RWPE1 (cell line): ENCODE data around the gene PGF.

Experiments used
- CTCF ChIA-PET: fragments of 350-600 bp; sonication (Branson Sonifier 250); formaldehyde crosslinking; extraction: SDS; loops from one replicate; lab custom pipeline; 2021; lab: Yijun Ruan, JAX
- POLR2A ChIA-PET: fragments of 400-600 bp; formaldehyde crosslinking; extraction: SDS; loops from one replicate; lab custom pipeline; 2020; ENCODE audit warnings: antibody characterized with exemption; ENCODE audit not compliant: low non-redundant PET; lab: Yijun Ruan, JAX
- DNase-seq: peaks from one replicate; pipeline ENCODE4 v3.0.0; 2012; ENCODE audit warnings: low spot score
- H3K27ac ChIP-seq: fragments of 450-650 bp; 2 replicates; pipeline ENCODE4 v1.5.1; 2017
- TF ChIP-seq, protein P1 (sequence below): fragments of 450-650 bp; conservative IDR thresholded peaks from 2 replicates; pipeline ENCODE4 v1.5.1; 2017; ENCODE audit warnings: low read depth, mild to moderate bottlenecking

PGF gene

DNA sequence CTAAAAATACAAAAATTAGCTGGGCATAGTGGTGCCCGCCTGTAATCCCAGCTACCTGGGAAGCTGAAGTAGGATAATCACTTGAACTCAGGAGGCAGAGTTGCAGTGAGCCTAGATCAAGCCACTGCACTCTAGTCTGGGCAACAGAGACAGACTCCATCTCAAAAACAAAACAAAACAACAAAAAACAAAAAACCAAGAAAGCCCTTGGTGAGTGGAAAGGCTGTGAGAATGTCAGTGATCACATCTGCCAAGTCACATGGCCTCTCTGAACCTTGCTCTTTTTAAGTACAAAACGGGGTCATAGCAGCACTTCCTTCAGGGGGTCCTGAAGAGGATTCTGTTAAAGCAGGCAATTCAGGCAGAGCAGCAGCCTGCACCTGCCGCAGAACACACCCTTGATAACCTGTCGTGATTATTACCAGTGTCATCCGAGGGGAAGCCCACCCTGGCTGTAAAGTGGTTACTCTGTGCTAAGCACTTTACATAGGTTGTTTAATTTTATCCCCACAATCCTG is 41.9 kb downstream of the PGF start:
- DNase-seq: no peak
- CTCF ChIA-PET: interaction anchor here (0.6 to 3.4 kb wide), 2 partner anchors 16 to 175 kb away, joined by 8 to 20 read pairs; no protein-coding TSS in a partner anchor
- TF ChIP-seq, protein P1, sequence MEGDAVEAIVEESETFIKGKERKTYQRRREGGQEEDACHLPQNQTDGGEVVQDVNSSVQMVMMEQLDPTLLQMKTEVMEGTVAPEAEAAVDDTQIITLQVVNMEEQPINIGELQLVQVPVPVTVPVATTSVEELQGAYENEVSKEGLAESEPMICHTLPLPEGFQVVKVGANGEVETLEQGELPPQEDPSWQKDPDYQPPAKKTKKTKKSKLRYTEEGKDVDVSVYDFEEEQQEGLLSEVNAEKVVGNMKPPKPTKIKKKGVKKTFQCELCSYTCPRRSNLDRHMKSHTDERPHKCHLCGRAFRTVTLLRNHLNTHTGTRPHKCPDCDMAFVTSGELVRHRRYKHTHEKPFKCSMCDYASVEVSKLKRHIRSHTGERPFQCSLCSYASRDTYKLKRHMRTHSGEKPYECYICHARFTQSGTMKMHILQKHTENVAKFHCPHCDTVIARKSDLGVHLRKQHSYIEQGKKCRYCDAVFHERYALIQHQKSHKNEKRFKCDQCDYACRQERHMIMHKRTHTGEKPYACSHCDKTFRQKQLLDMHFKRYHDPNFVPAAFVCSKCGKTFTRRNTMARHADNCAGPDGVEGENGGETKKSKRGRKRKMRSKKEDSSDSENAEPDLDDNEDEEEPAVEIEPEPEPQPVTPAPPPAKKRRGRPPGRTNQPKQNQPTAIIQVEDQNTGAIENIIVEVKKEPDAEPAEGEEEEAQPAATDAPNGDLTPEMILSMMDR: no peak
- no peak overlapping the region for H3K27ac ChIP-seq
- POLR2A ChIA-PET: no interaction called here

GRCh38 chr14:74912801-74913200 is 42.6 kb downstream of the PGF start:
- no peak for DNase-seq
- ChIA-PET POLR2A (no interaction called here), CTCF (interaction anchor here (0.6 to 3.4 kb wide), 3 partner anchors 8 to 176 kb away, joined by 3 to 20 read pairs (median 8); no protein-coding TSS in a partner anchor)
- H3K27ac ChIP-seq: no peak overlapping the region
- TF ChIP-seq, protein P1: no peak

- no peak overlapping the region for H3K27ac ChIP-seq
- TF ChIP-seq, protein P1: no peak
- no peak for DNase-seq
- ChIA-PET POLR2A (no interaction called here), CTCF (interaction anchor here (0.8 to 3.4 kb wide), 3 partner anchors 9 to 177 kb away, joined by 3 to 20 read pairs (median 3); no protein-coding TSS in a partner anchor)
Observed at GRCh38 chr14:74912111-74912510, 43.3 kb downstream of the PGF start.

DNA sequence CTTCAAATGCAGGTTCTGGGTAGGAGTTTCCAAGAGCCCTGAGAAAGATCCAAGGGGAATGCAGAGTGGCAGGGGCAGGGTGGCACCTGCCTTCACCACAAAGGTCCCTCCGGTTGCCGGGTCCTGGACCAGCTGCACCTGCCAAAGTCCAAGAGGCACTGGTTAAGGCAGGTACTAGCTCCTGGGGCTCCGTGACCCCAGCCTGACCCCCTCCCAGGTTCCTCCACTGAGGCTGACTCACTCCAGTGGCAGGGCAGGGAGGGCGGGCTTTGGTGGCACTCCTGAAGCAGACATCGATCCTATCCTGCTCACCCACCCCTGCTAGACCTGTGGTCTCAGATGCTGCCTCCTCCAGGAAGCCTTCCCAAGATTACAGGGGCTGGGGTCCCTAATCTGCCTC is 43.7 kb downstream of the PGF start:
- TF ChIP-seq, protein P1: no peak
- ChIA-PET POLR2A (no interaction called here), CTCF (interaction anchor here (0.8 to 3.4 kb wide), 2 partner anchors 51 to 177 kb away, joined by 3 to 20 read pairs; no protein-coding TSS in a partner anchor)
- H3K27ac ChIP-seq: no peak overlapping the region
- peak; percentile 31 for DNase-seq

- ChIA-PET POLR2A (no interaction called here), CTCF (interaction anchor here (3.4 kb wide), 1 partner anchor 177 kb away, joined by 20 read pairs; no protein-coding TSS in a partner anchor)
- no peak for DNase-seq
- H3K27ac ChIP-seq: no peak overlapping the region
- TF ChIP-seq, protein P1: no peak
Observed at GRCh38 chr14:74911221-74911620, 44.2 kb downstream of the PGF start.

- CTCF ChIA-PET: interaction anchor here (0.6 to 3.4 kb wide), 2 partner anchors 20 to 178 kb away, joined by 3 to 20 read pairs; no protein-coding TSS in a partner anchor
- DNase-seq: no peak
- POLR2A ChIA-PET: no interaction called here
- H3K27ac ChIP-seq: no peak overlapping the region
- TF ChIP-seq, protein P1: no peak
Observed at GRCh38 chr14:74910556-74910955, 44.8 kb downstream of the PGF start.
